Measurements from ENCODE around the gene CFAP20DC. TPM values are rescaled to one million over a fixed set of nuclear protein-coding genes. Genes with fewer than 3 reads are reported as not detected.
A peak's percentile ranks its signal among the peaks of the same experiment; 100 is the strongest.
"Not testable (repeated sequence)": the region's sequence is repeated elsewhere in the genome, so short reads cannot be mapped to it uniquely, and the experiment has no call there.

Gene CFAP20DC
- total RNA-seq, 2 donors from 2014 or later: 1.8 to 6.2 TPM

- Mint-ChIP-seq H3K27ac (no peak overlapping the region), H3K36me3 (ENCODE audit: low read depth) (no peaks in the 10 kb centered on the region), H3K4me1 (peaks cover 17% of the 10 kb centered on the region), H3K27me3 (no peaks in the 10 kb centered on the region), H3K9me3 (peaks cover 3% of the 10 kb centered on the region), H3K4me3 (peak overlapping the region; percentile 1)
- no peak for ATAC-seq (replicated peaks)
Measured at GRCh38 chr3:58897646-58898045, 152.2 kb downstream of the CFAP20DC start.

DNA sequence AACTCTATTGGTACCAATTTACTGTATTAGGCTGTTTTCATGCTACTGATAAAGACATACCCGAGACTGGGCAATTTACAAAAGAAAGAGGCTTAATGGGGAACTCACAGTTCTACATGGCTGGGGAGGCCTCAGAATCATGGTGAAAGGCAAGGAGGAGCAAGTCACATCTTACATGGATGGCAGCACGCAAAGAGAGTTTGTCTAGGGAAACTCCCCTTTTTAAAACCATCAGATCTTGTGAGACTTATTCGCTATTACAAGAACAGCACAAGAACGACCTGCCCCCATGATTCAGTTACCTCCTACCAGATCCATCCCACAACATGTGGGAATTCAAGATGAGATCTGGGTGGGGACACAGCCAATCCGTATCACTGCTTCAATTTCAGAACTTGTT, 154.1 kb downstream of the CFAP20DC start:
- H3K4me1 Mint-ChIP-seq: peaks cover 17% of the 10 kb centered on the region
- H3K36me3 Mint-ChIP-seq (ENCODE audit: low read depth); ATAC-seq (replicated peaks); H3K27ac Mint-ChIP-seq; H3K9me3 Mint-ChIP-seq; H3K4me3 Mint-ChIP-seq; H3K27me3 Mint-ChIP-seq: not testable (repeated sequence)

DNA sequence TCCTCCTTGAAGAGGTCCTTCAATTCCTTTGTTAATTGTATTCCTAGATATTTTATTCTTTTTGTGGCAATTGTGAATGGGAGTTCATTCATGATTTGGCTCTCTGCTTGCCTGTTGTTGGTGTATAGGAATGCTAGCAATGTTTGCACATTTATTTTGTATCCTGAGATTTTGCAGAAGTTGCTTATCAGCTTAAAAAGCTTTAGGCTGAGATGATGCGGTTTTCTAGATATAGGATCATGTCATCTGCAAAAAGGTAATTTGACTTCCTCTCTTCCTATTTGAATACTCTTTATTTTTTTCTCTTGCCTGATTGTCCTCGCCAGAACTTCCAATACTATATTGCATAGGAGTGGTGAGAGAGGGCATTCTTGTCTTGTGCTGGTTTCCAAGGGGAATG, 157.3 kb downstream of the CFAP20DC start:
- not testable (repeated sequence) for H3K27ac Mint-ChIP-seq; H3K27me3 Mint-ChIP-seq; H3K4me1 Mint-ChIP-seq; H3K4me3 Mint-ChIP-seq; ATAC-seq (replicated peaks); H3K9me3 Mint-ChIP-seq; H3K36me3 Mint-ChIP-seq (ENCODE audit: low read depth)

DNA sequence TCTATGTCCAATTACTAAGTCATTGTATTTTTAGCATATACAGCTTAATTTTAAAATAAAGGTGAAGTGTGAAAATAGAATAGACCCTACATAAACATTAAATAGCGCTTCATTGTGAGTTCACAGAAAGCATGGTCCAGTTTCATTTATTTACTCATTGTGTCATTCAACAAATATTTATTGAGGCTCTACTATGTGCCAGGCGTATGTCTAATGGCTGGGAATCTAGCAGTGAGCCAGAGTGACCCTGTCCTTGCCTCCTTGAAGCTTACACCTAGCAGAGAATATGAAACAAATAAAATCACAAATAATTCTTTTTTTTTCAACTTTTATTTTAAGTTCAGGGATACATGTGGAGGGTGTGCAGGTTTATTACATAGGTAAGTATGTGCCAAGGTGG, 161.7 kb downstream of the CFAP20DC start:
- ATAC-seq (replicated peaks): no peak
- Mint-ChIP-seq H3K4me1 (no peaks in the 10 kb centered on the region), H3K36me3 (ENCODE audit: low read depth) (no peaks in the 10 kb centered on the region), H3K27ac (no peak overlapping the region), H3K4me3 (no peak overlapping the region), H3K9me3 (no peaks in the 10 kb centered on the region), H3K27me3 (no peaks in the 10 kb centered on the region)

GRCh38 chr3:58884453-58884852, 165.4 kb downstream of the CFAP20DC start:
- Mint-ChIP-seq H3K27ac (no peak overlapping the region), H3K4me1 (no peaks in the 10 kb centered on the region), H3K36me3 (ENCODE audit: low read depth) (no peaks in the 10 kb centered on the region), H3K27me3 (peaks cover 1% of the 10 kb centered on the region), H3K4me3 (no peak overlapping the region), H3K9me3 (no peaks in the 10 kb centered on the region)
- ATAC-seq (replicated peaks): no peak

GRCh38 chr3:58880182-58880581, 169.6 kb downstream of the CFAP20DC start:
- H3K36me3 Mint-ChIP-seq (ENCODE audit: low read depth): no peaks in the 10 kb centered on the region
- ATAC-seq (replicated peaks): peak; percentile 61
- no peaks in the 10 kb centered on the region for H3K4me1 Mint-ChIP-seq
- H3K27ac Mint-ChIP-seq: no peak overlapping the region
- no peaks in the 10 kb centered on the region for H3K9me3 Mint-ChIP-seq
- peaks cover 13% of the 10 kb centered on the region for H3K27me3 Mint-ChIP-seq
- no peak overlapping the region for H3K4me3 Mint-ChIP-seq

DNA sequence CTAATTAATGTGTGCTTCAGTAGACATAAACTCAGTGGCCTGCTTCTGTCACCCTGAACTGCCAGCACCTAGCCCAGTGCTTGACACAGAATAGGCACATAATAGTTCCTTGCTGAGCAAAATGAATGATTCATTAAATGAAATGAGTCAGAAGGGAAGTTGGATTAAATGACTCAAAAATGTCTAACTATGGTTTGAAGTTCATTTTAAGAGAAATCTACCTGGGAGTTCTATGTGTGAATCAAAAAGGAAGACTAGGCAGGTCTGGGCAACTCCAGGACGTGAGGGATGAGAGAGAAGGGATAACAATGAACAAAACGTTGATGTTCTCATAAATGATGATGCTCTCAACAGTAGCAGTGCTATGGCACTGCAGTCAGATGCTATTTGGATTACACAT, 175.0 kb downstream of the CFAP20DC start:
- Mint-ChIP-seq H3K27me3 (peaks cover 18% of the 10 kb centered on the region), H3K36me3 (ENCODE audit: low read depth) (no peaks in the 10 kb centered on the region), H3K9me3 (no peaks in the 10 kb centered on the region), H3K27ac (peak overlapping the region; percentile 81), H3K4me1 (peaks cover 10% of the 10 kb centered on the region), H3K4me3 (peak overlapping the region; percentile 39)
- ATAC-seq (replicated peaks): peak; percentile 92

DNA sequence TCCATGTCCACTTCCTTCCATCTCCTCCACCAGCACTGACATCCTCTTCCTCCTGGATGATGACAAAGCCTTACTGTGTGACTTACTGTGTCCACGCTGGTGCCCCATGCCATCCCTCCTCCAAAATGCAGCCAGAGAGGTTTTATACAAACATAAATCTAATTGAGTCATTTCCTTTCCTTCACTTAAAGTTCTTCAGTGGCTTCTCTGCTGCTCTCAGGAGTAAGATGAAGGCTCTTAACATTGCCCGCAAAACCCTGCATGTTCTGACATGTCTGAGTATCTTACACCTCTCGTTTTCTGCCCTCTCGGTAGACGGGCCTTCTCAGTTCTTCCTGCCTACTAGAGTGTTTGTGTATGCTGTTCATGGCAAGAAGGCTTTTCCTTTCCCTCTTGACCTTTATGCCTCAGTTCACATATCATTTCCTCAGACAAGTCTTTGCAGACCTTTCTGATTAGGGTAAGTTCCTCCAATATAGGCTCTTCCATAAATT, 175.5 kb downstream of the CFAP20DC start:
- peaks cover 10% of the 10 kb centered on the region for H3K4me1 Mint-ChIP-seq
- no peaks in the 10 kb centered on the region for H3K36me3 Mint-ChIP-seq (ENCODE audit: low read depth)
- no peaks in the 10 kb centered on the region for H3K9me3 Mint-ChIP-seq
- ATAC-seq (replicated peaks): peak; percentile 82
- peak overlapping the region; percentile 81 for H3K27ac Mint-ChIP-seq
- peak overlapping the region; percentile 39 for H3K4me3 Mint-ChIP-seq
- H3K27me3 Mint-ChIP-seq: peaks cover 15% of the 10 kb centered on the region

DNA sequence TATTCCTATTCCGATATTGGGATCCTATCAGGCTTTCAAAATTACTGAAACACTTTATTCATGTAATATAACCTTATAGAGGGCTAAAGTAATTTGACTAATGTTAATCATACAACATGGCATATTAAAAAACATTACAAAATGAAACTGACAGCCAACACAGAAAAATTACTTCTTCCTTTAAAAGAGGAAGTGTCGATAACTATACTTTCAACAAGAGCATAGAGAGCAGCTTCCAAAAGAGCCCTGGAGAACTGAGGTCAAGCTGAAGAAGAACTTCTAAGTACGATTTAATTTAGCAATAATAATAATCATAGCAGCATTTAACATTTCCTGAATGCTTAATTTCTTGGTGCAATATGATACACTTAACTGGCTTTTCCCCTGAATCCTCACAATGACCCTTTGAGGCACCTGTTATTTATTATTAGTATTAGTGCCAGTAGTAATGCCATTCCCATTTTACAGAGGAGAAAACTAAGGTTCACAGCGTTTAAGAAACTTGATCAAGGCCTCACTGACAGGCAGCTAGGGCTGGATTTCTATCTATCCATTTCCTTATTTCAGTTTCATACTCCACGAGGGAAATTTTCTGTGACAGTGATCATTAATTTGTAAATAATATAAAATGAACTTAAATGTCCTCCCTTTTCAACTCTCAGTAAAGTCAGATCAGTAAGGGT, 181.6 kb downstream of the CFAP20DC start:
- no peaks in the 10 kb centered on the region for H3K4me1 Mint-ChIP-seq
- ATAC-seq (replicated peaks): no peak
- H3K36me3 Mint-ChIP-seq (ENCODE audit: low read depth): no peaks in the 10 kb centered on the region
- H3K27me3 Mint-ChIP-seq: peaks cover 4% of the 10 kb centered on the region
- no peaks in the 10 kb centered on the region for H3K9me3 Mint-ChIP-seq
- H3K27ac Mint-ChIP-seq: no peak overlapping the region
- no peak overlapping the region for H3K4me3 Mint-ChIP-seq

- H3K4me1 Mint-ChIP-seq: no peaks in the 10 kb centered on the region
Measured at GRCh38 chr3:58867621-58868020, 182.2 kb downstream of the CFAP20DC start.

DNA sequence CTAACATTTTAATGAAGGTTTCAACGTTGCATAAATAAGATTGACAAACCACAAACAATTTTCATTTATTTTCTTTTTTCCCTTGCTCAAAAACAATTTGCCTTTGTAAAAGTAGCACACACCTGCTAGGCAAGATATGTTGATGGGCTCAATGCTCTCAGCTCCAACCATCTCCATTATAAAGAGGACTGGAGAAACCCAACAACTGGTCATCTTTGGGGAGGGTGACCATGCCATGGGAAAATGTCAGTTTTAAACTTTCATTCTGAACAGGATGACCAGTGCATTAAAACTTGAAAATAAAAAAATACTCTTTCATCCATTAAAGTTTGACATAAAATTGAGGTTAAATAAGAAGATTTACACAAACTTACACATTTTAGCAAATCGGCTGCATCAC, 183.7 kb downstream of the CFAP20DC start:
- H3K27me3 Mint-ChIP-seq: peaks cover 5% of the 10 kb centered on the region
- no peak overlapping the region for H3K27ac Mint-ChIP-seq
- no peaks in the 10 kb centered on the region for H3K4me1 Mint-ChIP-seq
- no peaks in the 10 kb centered on the region for H3K9me3 Mint-ChIP-seq
- H3K4me3 Mint-ChIP-seq: no peak overlapping the region
- no peak for ATAC-seq (replicated peaks)
- H3K36me3 Mint-ChIP-seq (ENCODE audit: low read depth): no peaks in the 10 kb centered on the region

More at GRCh38 chr3:58867621-58868020, 182.2 kb downstream of the CFAP20DC start:
- H3K36me3 Mint-ChIP-seq (ENCODE audit: low read depth): no peaks in the 10 kb centered on the region
- H3K27ac Mint-ChIP-seq: no peak overlapping the region
- H3K4me3 Mint-ChIP-seq: no peak overlapping the region
- ATAC-seq (replicated peaks): no peak
- peaks cover 4% of the 10 kb centered on the region for H3K27me3 Mint-ChIP-seq
- no peaks in the 10 kb centered on the region for H3K9me3 Mint-ChIP-seq

DNA sequence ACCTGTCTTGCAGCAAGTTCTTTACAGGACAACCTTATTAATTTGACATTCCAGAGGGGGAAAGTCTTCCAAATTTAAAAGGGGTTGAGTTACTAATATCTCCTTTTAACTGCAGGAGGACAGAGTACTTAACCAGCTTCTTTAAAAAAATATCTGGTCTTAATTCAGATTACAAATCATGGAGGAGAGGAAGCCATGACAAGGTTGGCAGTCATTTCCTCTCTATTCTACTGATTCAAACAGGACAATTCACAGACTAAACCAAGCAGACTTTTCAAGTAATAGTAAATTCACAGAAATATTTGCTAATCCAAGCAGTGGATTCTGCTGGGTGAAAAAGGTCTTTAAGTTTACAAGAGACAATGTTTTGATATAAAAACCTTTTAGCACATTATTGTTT, 185.3 kb downstream of the CFAP20DC start:
- peaks cover 3% of the 10 kb centered on the region for H3K27me3 Mint-ChIP-seq
- H3K4me3 Mint-ChIP-seq: no peak overlapping the region
- H3K4me1 Mint-ChIP-seq: no peaks in the 10 kb centered on the region
- no peaks in the 10 kb centered on the region for H3K36me3 Mint-ChIP-seq (ENCODE audit: low read depth)
- no peaks in the 10 kb centered on the region for H3K9me3 Mint-ChIP-seq
- H3K27ac Mint-ChIP-seq: no peak overlapping the region
- no peak for ATAC-seq (replicated peaks)

- Mint-ChIP-seq H3K4me3 (no peak overlapping the region), H3K9me3 (no peaks in the 10 kb centered on the region), H3K27ac (no peak overlapping the region), H3K27me3 (peaks cover 3% of the 10 kb centered on the region), H3K4me1 (no peaks in the 10 kb centered on the region), H3K36me3 (ENCODE audit: low read depth) (no peaks in the 10 kb centered on the region)
- no peak for ATAC-seq (replicated peaks)
Measured at GRCh38 chr3:58863206-58863605, 186.6 kb downstream of the CFAP20DC start.

- no peak for ATAC-seq (replicated peaks)
- H3K9me3 Mint-ChIP-seq: no peaks in the 10 kb centered on the region
- peaks cover 3% of the 10 kb centered on the region for H3K27me3 Mint-ChIP-seq
- H3K4me3 Mint-ChIP-seq: no peak overlapping the region
- no peaks in the 10 kb centered on the region for H3K36me3 Mint-ChIP-seq (ENCODE audit: low read depth)
- no peaks in the 10 kb centered on the region for H3K4me1 Mint-ChIP-seq
- H3K27ac Mint-ChIP-seq: no peak overlapping the region
Measured at GRCh38 chr3:58861551-58861950, 188.3 kb downstream of the CFAP20DC start.

DNA sequence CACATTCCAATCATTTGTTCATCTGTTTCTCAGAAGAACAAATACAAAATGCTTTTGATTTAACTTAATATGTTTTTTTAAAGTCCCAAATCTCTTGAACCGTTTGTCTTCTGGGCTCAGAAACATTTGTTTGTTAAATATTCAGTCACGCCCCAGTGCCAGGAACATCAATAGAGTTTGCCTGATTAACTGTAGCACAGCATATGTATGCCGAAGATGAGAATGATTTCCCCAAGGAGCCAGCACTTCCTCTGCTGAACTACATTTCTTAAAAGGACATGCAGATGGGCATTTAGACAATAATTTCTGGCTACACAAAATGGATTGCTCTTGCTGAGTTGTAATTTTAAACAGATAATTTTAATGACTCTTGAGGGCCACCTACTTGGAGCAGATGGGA, 191.7 kb downstream of the CFAP20DC start:
- H3K9me3 Mint-ChIP-seq: no peaks in the 10 kb centered on the region
- H3K36me3 Mint-ChIP-seq (ENCODE audit: low read depth): no peaks in the 10 kb centered on the region
- no peak for ATAC-seq (replicated peaks)
- H3K27me3 Mint-ChIP-seq: peaks cover 3% of the 10 kb centered on the region
- no peaks in the 10 kb centered on the region for H3K4me1 Mint-ChIP-seq
- no peak overlapping the region for H3K27ac Mint-ChIP-seq
- no peak overlapping the region for H3K4me3 Mint-ChIP-seq

Measured in activated T-helper 17 cell treated with anti-CD3 and anti-CD28 coated beads, Interleukin-2, amount 50 U/mL, for 72 hours (primary cell).